ENCODE results near the gene FGGY. TPM values are rescaled to one million over a fixed set of nuclear protein-coding genes. Genes with fewer than 3 reads are reported as not detected.
"Not testable (repeated sequence)": the region's sequence is repeated elsewhere in the genome, so short reads cannot be mapped to it uniquely, and the experiment has no call there.

Gene FGGY
- total and polyA plus RNA-seq, 2 donors: 16.6 to 36.9 TPM

- 94% methylated on average over 2 of the region's 2 CpGs for WGBS
- Histone ChIP-seq H3K36me3 (ENCODE audit: insufficient read depth) (no peaks in the 10 kb centered on the region), H3K4me1 (ENCODE audit: insufficient read depth) (no peaks in the 10 kb centered on the region), H3K4me3 (ENCODE audit: low read depth, low read length) (no peak overlapping the region), H3K27ac (ENCODE audit: low read depth) (no peak overlapping the region)
- no peak for DNase-seq (ENCODE audit: extremely low spot score)
Measured at GRCh38 chr1:59635097-59635496, 338.2 kb downstream of the FGGY start.

- Histone ChIP-seq H3K36me3 (ENCODE audit: insufficient read depth) (no peaks in the 10 kb centered on the region), H3K4me1 (ENCODE audit: insufficient read depth) (no peaks in the 10 kb centered on the region), H3K4me3 (ENCODE audit: low read depth, low read length) (no peak overlapping the region), H3K27ac (ENCODE audit: low read depth) (no peak overlapping the region)
- WGBS: 48% methylated on average over 2 of the region's 2 CpGs
- DNase-seq (ENCODE audit: extremely low spot score): peak; percentile 62
Measured at GRCh38 chr1:59638231-59638711, 341.4 kb downstream of the FGGY start.

GRCh38 chr1:59639266-59639665 lies 342.4 kb downstream of the FGGY start:
- Histone ChIP-seq H3K36me3 (ENCODE audit: insufficient read depth) (no peaks in the 10 kb centered on the region), H3K27ac (ENCODE audit: low read depth) (no peak overlapping the region), H3K4me1 (ENCODE audit: insufficient read depth) (no peaks in the 10 kb centered on the region), H3K4me3 (ENCODE audit: low read depth, low read length) (no peak overlapping the region)
- WGBS: 97% methylated on average over 1 of the region's 1 CpG
- no peak for DNase-seq (ENCODE audit: extremely low spot score)

- Histone ChIP-seq H3K36me3 (ENCODE audit: insufficient read depth) (no peaks in the 10 kb centered on the region), H3K4me3 (ENCODE audit: low read depth, low read length) (no peak overlapping the region), H3K4me1 (ENCODE audit: insufficient read depth) (no peaks in the 10 kb centered on the region), H3K27ac (ENCODE audit: low read depth) (no peak overlapping the region)
- WGBS: 84% methylated on average over 2 of the region's 2 CpGs
- DNase-seq (ENCODE audit: extremely low spot score): no peak
Measured at GRCh38 chr1:59640851-59641250, 344.0 kb downstream of the FGGY start.

GRCh38 chr1:59641836-59642235 lies 344.9 kb downstream of the FGGY start:
- Histone ChIP-seq H3K36me3 (ENCODE audit: insufficient read depth) (no peaks in the 10 kb centered on the region), H3K27ac (ENCODE audit: low read depth) (no peak overlapping the region), H3K4me1 (ENCODE audit: insufficient read depth) (no peaks in the 10 kb centered on the region), H3K4me3 (ENCODE audit: low read depth, low read length) (no peak overlapping the region)
- 90% methylated on average over 2 of the region's 2 CpGs for WGBS
- no peak for DNase-seq (ENCODE audit: extremely low spot score)

- Histone ChIP-seq H3K36me3 (ENCODE audit: insufficient read depth) (no peaks in the 10 kb centered on the region), H3K4me1 (ENCODE audit: insufficient read depth) (no peaks in the 10 kb centered on the region), H3K4me3 (ENCODE audit: low read depth, low read length) (no peak overlapping the region), H3K27ac (ENCODE audit: low read depth) (no peak overlapping the region)
- 100% methylated on average over 1 of the region's 1 CpG for WGBS
- DNase-seq (ENCODE audit: extremely low spot score): no peak
Measured at GRCh38 chr1:59643526-59643925, 346.6 kb downstream of the FGGY start.

- DNase-seq (ENCODE audit: extremely low spot score): no peak
- Histone ChIP-seq H3K4me3 (ENCODE audit: low read depth, low read length) (no peak overlapping the region), H3K27ac (ENCODE audit: low read depth) (no peak overlapping the region), H3K36me3 (ENCODE audit: insufficient read depth) (no peaks in the 10 kb centered on the region), H3K4me1 (ENCODE audit: insufficient read depth) (no peaks in the 10 kb centered on the region)
- whole genome bisulfite sequencing: 76% methylated on average over 2 of the region's 2 CpGs
Measured at GRCh38 chr1:59645893-59646292, 349.0 kb downstream of the FGGY start.

- WGBS: 90% methylated on average over 21 of the region's 30 CpGs
- DNase-seq (ENCODE audit: extremely low spot score); H3K4me1 ChIP-seq (ENCODE audit: insufficient read depth): not testable (repeated sequence)
Measured at GRCh38 chr1:59653142-59653958, 356.5 kb downstream of the FGGY start.

GRCh38 chr1:59653968-59654367 lies 357.1 kb downstream of the FGGY start:
- no peak overlapping the region for H3K27ac ChIP-seq (ENCODE audit: low read depth)
- no peaks in the 10 kb centered on the region for H3K4me1 ChIP-seq (ENCODE audit: insufficient read depth)
- H3K4me3 ChIP-seq (ENCODE audit: low read depth, low read length): no peak overlapping the region
- WGBS: 91% methylated on average over 2 of the region's 2 CpGs
- no peak for DNase-seq (ENCODE audit: extremely low spot score)
- H3K36me3 ChIP-seq (ENCODE audit: insufficient read depth): no peaks in the 10 kb centered on the region

More at GRCh38 chr1:59653142-59653958, 356.5 kb downstream of the FGGY start:
- H3K36me3 ChIP-seq (ENCODE audit: insufficient read depth); H3K27ac ChIP-seq (ENCODE audit: low read depth); H3K4me3 ChIP-seq (ENCODE audit: low read depth, low read length): not testable (repeated sequence)

- WGBS: 90% methylated on average over 3 of the region's 3 CpGs
- no peaks in the 10 kb centered on the region for H3K36me3 ChIP-seq (ENCODE audit: insufficient read depth)
- H3K4me3 ChIP-seq (ENCODE audit: low read depth, low read length): no peak overlapping the region
- no peaks in the 10 kb centered on the region for H3K4me1 ChIP-seq (ENCODE audit: insufficient read depth)
- H3K27ac ChIP-seq (ENCODE audit: low read depth): no peak overlapping the region
- DNase-seq (ENCODE audit: extremely low spot score): no peak
Measured at GRCh38 chr1:59657873-59658465, 361.1 kb downstream of the FGGY start.

- H3K4me3 ChIP-seq (ENCODE audit: low read depth, low read length): no peak overlapping the region
- 85% methylated on average over 6 of the region's 6 CpGs for WGBS
- no peak for DNase-seq (ENCODE audit: extremely low spot score)
- H3K36me3 ChIP-seq (ENCODE audit: insufficient read depth): no peaks in the 10 kb centered on the region
- H3K27ac ChIP-seq (ENCODE audit: low read depth): no peak overlapping the region
- H3K4me1 ChIP-seq (ENCODE audit: insufficient read depth): no peaks in the 10 kb centered on the region
Measured at GRCh38 chr1:59664166-59664565, 367.3 kb downstream of the FGGY start.

GRCh38 chr1:59666106-59666505 lies 369.2 kb downstream of the FGGY start:
- no peak for DNase-seq (ENCODE audit: extremely low spot score)
- Histone ChIP-seq H3K4me1 (ENCODE audit: insufficient read depth) (no peaks in the 10 kb centered on the region), H3K36me3 (ENCODE audit: insufficient read depth) (no peaks in the 10 kb centered on the region), H3K27ac (ENCODE audit: low read depth) (no peak overlapping the region), H3K4me3 (ENCODE audit: low read depth, low read length) (no peak overlapping the region)
- WGBS: 97% methylated on average over 1 of the region's 1 CpG

GRCh38 chr1:59667020-59667419 lies 370.1 kb downstream of the FGGY start:
- DNase-seq (ENCODE audit: extremely low spot score): no peak
- Histone ChIP-seq H3K27ac (ENCODE audit: low read depth) (no peak overlapping the region), H3K4me3 (ENCODE audit: low read depth, low read length) (no peak overlapping the region), H3K4me1 (ENCODE audit: insufficient read depth) (no peaks in the 10 kb centered on the region), H3K36me3 (ENCODE audit: insufficient read depth) (no peaks in the 10 kb centered on the region)
- WGBS: 95% methylated on average over 3 of the region's 3 CpGs

- 37% methylated on average over 9 of the region's 9 CpGs for WGBS
- Histone ChIP-seq H3K4me1 (ENCODE audit: insufficient read depth) (no peaks in the 10 kb centered on the region), H3K36me3 (ENCODE audit: insufficient read depth) (no peaks in the 10 kb centered on the region), H3K27ac (ENCODE audit: low read depth) (no peak overlapping the region), H3K4me3 (ENCODE audit: low read depth, low read length) (no peak overlapping the region)
- DNase-seq (ENCODE audit: extremely low spot score): no peak
Measured at GRCh38 chr1:59669752-59670312, 372.9 kb downstream of the FGGY start.
